ENCODE results near the gene TMEM209.
"Not testable (repeated sequence)": the region's sequence is repeated elsewhere in the genome, so short reads cannot be mapped to it uniquely, and the experiment has no call there.

GRCh38 chr7:130249626-130250025, 44.4 kb upstream of the TMEM209 start:
- not testable (repeated sequence) for TF ChIP-seq CTCF (IDR thresholded peaks at IDR 0.05; ENCODE audit: low read length); EZH2 (IDR thresholded peaks at IDR 0.05; ENCODE audit: borderline replicate concordance, low read length)
